Epithelial cell of proximal tubule (primary cell): ENCODE results near the gene HOXC11. TPM values are rescaled to one million over a fixed set of nuclear protein-coding genes. Genes with fewer than 3 reads are reported as not detected.

Experiments
- DNase-seq: peaks from one replicate; pipeline ENCODE4 v3.0.0-alpha.2; 2011; ENCODE audit warnings: low read depth
- H3K4me3 ChIP-seq: 2 replicates; pipeline ENCODE4 v1.5.1; 2011; ENCODE audit warnings: low read depth, mild to moderate bottlenecking, low read length
- total RNA-seq: library from RNA; depleted of rRNA; stranded (reverse); fragments of >200 nt; gene quantifications from 2 replicates; pipeline ENCODE4 v1.2.3, GENCODE V29; 2015
- TF ChIP-seq, protein P1 (sequence below): conservative IDR thresholded peaks from 2 replicates; pipeline ENCODE4 v1.5.1; 2012; ENCODE audit warnings: low read depth, mild to moderate bottlenecking, low read length

Gene HOXC11
- total RNA-seq, 1 donor from 2014 or later = 1.0 TPM

DNA sequence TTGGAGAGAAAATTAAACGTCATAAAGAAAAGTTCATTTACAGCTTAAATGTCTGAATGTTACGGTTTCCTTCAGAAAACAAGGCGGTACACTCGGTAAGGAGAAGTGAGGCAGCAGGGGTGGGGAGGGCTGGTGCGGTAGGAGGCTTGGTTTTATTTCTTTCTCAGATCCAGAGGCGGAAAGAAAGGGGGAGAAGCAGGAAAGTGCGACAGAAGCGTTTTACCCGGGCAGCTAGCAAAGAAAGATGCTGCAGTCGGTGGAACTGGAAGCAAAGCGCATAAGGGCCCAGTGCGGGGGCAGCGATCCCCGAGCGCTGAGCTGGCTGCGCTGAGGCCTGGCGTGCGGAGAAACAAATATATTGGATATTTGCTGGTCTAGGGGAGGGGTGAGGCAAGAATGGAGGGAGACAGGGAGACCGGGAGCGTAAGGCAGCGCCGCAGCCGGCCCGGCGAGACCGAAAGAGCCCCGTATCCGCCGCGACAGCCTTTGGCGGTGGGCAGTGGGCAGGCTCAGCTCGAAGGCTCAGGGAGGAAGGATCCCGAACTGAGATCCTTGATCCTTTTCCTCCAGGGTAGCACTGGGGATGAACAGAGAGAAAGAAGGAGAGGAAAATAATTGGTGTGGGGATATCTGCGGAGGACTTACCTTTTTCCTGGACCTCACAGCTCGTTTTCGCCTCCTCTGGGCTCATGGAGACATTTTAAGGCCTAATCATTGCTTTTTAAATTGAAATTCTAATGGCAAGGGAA is 6.4 kb upstream of the HOXC11 start:
- no peak overlapping the region for H3K4me3 ChIP-seq
- TF ChIP-seq, protein P1, sequence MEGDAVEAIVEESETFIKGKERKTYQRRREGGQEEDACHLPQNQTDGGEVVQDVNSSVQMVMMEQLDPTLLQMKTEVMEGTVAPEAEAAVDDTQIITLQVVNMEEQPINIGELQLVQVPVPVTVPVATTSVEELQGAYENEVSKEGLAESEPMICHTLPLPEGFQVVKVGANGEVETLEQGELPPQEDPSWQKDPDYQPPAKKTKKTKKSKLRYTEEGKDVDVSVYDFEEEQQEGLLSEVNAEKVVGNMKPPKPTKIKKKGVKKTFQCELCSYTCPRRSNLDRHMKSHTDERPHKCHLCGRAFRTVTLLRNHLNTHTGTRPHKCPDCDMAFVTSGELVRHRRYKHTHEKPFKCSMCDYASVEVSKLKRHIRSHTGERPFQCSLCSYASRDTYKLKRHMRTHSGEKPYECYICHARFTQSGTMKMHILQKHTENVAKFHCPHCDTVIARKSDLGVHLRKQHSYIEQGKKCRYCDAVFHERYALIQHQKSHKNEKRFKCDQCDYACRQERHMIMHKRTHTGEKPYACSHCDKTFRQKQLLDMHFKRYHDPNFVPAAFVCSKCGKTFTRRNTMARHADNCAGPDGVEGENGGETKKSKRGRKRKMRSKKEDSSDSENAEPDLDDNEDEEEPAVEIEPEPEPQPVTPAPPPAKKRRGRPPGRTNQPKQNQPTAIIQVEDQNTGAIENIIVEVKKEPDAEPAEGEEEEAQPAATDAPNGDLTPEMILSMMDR = no peak

DNA sequence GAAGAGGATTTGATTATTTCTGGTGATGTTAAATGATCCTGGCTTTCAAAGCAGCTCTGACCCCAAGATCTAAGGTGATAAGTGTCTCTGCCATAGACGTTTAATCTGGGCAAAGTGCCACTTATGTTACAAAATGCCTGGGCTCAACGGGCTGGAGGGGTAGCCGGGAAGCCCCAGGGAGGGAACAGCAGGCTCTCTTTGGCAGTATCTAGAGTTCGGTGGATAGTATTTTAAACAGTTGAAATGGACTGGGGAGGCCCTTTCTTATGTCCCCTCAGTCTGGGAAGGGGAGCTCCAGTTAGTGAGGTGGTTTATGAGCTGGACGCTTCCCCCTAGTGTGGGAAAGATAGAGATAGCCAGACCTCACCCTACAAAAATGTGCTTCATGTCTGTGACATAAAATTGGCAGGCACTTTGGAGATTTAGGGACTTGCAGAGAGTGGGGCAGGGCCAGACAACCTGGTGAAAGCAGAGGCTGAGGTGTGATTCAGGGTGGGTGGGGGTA is 5.5 kb upstream of the HOXC11 start:
- no peak overlapping the region for H3K4me3 ChIP-seq
- no peak for DNase-seq
- TF ChIP-seq, protein P1 = no peak

More for the DNA sequence above, 6.4 kb upstream of the HOXC11 start:
- no peak for DNase-seq

DNA sequence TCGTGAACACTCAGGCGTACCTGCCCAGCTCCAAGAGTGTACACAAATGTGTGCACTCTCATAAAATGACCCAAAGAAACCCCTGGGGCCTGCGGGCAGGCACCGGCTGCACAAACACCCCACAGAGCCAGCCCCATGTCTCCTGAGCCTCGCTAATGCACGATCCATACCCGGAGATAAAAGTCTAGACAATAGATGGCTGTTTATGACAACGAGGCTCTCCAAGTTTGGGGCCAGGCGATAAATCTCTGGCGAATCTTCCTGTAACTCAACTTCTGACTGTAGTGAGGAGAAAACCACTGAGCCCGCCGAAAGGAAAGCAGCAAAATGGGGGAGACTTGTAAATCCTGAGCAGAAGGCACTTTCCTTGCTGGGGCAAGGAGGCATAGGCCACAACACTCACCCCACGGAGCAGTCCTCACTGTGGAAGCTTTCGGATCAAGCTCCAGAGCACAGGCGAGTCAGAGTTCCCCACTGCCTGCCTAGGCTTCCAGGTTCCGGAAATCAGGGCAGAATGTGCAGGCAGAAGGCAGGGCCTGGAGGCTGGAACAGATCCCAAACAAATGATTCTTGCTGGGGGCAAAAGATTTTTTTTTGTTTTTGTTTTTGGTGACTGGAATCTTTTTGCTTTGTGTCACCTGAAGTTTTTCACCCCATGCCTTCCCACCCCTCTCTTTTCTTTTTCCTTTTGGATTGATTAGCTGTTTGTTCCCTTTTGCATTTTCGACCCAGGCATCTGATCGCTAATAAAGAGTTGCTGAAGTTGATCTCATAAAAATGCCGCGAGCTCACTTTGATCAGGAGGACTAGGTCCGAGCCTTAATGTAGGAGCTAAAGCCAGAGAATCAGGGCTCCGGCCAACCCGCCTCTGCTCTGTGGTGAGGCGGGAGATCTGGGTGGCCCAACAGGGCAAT is 4.5 kb upstream of the HOXC11 start:
- H3K4me3 ChIP-seq = no peak overlapping the region
- DNase-seq = no peak

DNA sequence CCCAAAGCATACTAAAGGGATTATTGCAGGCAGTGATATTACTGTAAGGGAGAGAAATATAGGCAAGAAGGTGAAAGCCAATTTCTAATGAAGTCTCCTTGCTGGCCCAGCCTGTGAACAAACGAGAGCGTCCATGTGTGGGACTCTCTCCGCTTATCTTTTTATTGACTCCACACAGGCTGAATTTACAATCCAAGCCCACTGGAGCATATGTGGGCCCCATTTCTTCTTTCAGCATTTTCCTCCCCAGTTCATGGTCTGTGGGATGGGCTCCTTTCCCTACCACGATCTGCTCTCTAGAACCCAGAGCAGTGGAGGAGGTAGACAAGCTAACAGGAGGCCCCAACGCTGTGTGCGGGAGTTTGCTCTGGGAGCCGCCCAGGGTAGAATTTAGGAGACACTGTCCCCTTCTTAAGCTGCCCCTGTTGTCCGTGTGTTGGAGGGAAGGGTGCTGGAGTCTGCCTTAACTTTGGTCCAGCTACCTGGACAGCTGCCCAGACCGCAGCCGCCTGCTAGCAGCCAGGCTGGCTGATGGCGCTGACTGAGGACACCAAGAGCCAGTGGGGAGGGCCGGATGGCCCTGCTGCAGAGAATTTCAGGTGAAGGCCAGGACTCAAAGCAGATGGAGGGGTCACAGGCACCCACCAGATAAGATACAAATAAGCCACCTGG is 3.2 kb upstream of the HOXC11 start:
- DNase-seq = no peak
- TF ChIP-seq, protein P1 = no peak
- H3K4me3 ChIP-seq = no peak overlapping the region

More for the DNA sequence above, 4.5 kb upstream of the HOXC11 start:
- TF ChIP-seq, protein P1 = no peak

DNA sequence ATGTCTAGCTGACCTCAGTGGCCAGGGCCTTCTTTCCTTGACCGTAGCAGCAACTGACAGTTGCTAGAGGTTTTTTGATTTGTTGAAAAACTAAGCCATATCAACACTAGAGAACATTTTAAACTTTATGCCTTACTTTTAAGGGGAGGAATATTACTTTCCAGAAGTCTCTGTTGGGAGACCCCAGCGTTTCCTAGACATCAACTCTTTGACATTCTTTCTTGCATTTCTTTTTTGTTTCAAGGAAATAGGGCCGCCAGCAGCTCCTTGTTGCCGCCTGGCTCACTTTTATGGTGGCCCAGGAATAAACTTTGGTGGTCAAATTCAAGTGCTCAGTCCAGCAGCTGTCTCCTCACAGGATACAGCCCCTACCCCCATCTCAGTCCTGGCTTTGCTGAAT is 2.5 kb upstream of the HOXC11 start:
- DNase-seq = no peak
- H3K4me3 ChIP-seq = no peak overlapping the region
- TF ChIP-seq, protein P1 = no peak

DNA sequence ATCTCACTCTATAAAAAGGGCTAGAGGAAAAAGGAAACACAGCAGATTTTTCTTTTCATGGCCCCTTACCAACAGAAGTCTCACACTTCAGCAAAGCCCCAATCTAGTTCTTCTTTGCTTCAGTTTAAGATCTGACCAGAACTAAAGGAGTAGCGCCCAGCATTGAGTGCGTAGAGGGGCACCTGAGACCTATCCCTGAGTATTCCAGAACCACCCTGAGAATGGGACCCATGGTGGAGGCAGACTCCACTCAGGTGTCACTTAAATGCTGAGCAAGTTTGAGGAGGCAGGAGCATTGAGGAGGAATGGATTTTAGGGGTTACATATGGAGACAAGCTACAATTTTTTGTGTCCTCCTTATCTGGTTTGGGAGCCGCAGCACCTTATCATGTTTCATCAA is 1.8 kb upstream of the HOXC11 start:
- TF ChIP-seq, protein P1 = no peak
- H3K4me3 ChIP-seq = no peak overlapping the region
- no peak for DNase-seq
